Measurements from ENCODE around the gene GNG13. TPM values are rescaled to one million over a fixed set of nuclear protein-coding genes. Genes with fewer than 3 reads are reported as not detected.
"Not testable (repeated sequence)": the region's sequence is repeated elsewhere in the genome, so short reads cannot be mapped to it uniquely, and the experiment has no call there.

Gene GNG13
- total RNA-seq, 4 donors from 2014 or later = not detected

DNA sequence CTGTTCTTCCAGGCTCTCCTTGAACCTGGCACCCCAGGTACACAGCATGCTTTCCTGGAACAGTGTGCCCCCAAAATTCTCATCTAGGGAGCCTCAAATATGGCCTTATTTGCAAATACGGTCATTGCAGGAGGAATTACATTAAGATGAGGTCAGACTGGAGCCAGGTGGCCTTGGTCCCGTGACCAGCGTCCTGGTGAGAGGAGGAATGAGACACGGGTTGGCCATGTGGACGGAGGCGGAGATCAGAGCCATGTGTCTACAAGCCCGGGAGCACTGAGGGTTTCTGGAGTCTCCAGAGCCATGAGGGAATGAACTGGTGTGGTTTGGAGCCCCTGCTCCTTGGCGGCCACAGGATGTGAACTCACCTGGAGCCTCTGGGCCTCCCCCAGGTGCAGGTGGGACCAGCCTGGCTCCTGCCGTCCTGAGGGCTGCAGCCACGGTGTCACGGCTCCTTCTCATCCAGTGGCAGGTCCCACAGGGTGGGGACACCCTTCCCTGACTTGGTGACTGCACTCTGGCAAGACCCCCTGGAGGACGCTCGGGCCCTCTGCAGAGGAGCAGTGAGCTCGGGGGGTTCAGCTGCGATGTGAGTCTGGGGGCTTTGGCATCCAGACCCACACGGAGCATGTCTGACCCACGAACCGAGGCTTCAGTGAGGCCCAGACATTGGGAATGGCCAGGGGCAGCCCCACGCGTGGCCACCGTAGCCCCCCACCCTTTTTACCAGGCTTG lies 21.8 kb upstream of the GNG13 start:
- TF ChIP-seq POLR2A (IDR thresholded peaks at IDR 0.05) = no peak
- TF ChIP-seq, protein P1, sequence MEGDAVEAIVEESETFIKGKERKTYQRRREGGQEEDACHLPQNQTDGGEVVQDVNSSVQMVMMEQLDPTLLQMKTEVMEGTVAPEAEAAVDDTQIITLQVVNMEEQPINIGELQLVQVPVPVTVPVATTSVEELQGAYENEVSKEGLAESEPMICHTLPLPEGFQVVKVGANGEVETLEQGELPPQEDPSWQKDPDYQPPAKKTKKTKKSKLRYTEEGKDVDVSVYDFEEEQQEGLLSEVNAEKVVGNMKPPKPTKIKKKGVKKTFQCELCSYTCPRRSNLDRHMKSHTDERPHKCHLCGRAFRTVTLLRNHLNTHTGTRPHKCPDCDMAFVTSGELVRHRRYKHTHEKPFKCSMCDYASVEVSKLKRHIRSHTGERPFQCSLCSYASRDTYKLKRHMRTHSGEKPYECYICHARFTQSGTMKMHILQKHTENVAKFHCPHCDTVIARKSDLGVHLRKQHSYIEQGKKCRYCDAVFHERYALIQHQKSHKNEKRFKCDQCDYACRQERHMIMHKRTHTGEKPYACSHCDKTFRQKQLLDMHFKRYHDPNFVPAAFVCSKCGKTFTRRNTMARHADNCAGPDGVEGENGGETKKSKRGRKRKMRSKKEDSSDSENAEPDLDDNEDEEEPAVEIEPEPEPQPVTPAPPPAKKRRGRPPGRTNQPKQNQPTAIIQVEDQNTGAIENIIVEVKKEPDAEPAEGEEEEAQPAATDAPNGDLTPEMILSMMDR (IDR thresholded peaks at IDR 0.05) = no peak
- no peak for DNase-seq (ENCODE audit: low spot score in 2 of 2)
- WGBS, 2 donors = 81 to 88% methylated on average over 17 to 18 of the region's 21 CpGs
- intact Hi-C loops (cut with DNase I; ENCODE audit: low total_unique reads) = no loop called here
- no peak overlapping the region for H3K4me3 ChIP-seq (ENCODE audit: low read depth, poor library complexity, severe bottlenecking)

DNA sequence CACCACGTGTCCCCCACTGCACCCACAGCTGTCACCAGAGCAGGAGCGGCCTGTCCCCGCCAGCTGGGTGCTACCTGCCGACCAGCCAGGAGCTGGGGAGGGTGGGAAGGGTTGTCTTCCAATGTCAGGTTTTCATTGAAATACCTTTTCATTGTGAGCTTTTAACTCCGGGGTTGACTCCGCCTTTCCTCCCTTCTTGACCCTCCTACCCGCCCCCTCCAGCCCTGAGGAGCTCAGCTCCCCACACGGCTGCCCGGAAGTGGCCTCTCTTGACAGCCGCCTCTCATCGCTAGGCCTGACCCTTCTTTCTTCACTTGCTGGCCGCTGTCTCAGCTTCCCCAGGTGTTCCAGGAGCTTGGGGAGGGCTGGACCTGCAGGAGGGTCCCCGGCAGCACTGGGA lies 21.2 kb upstream of the GNG13 start:
- H3K4me3 ChIP-seq (ENCODE audit: low read depth, poor library complexity, severe bottlenecking) = no peak overlapping the region
- no peak for DNase-seq (ENCODE audit: low spot score in 2 of 2)
- intact Hi-C loops (cut with DNase I; ENCODE audit: low total_unique reads) = no loop called here
- no peak for TF ChIP-seq POLR2A (IDR thresholded peaks at IDR 0.05)
- TF ChIP-seq, protein P1 (IDR thresholded peaks at IDR 0.05) = no peak
- WGBS, 2 donors = 63 to 74% methylated on average over 13 of the region's 13 CpGs

DNA sequence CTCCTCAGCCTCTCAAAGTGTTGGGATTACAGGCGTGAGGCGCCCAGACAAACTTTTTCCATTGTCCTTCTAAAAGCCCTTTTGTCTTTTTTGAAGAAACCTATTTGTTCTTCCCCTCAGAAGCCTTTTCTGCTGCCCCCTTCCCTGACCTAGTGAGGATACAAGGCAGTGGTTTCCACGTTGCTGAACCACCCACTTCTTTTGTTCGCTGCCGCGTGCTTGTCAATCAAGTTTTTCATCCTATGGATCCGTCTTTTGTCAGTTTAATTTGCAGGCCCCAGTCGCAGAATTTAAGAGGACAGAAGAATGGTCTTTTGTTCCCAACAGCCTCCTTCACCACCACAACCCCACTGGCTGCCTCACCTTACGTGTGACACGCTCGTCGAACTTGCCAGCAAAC lies 20.2 kb upstream of the GNG13 start:
- WGBS, 2 donors = 70 to 79% methylated on average over 12 of the region's 12 CpGs
- no peak for DNase-seq (ENCODE audit: low spot score in 2 of 2)
- intact Hi-C loops (cut with DNase I; ENCODE audit: low total_unique reads) = no loop called here
- TF ChIP-seq POLR2A (IDR thresholded peaks at IDR 0.05) = no peak
- TF ChIP-seq, protein P1 (IDR thresholded peaks at IDR 0.05) = no peak
- no peak overlapping the region for H3K4me3 ChIP-seq (ENCODE audit: low read depth, poor library complexity, severe bottlenecking)

DNA sequence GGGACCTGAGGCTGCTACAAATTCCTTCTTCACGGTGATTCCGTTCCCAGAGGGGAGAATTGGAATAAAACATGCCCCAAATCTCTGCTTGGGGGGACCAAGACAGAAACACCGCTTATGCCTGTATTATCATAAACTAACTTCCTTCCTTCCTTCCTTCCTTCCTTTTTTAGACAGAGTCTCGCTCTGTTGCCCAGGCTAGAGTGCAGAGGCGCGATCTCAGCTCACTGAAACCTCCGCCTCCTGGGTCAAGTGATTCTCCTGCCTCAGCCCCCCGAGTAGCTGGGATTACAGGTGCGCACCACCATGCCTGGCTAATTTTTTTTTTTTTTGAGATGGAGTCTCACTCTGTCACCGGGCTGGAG lies 19.5 kb upstream of the GNG13 start:
- WGBS, 2 donors = 68% methylated on average over 10 of the region's 10 CpGs
- intact Hi-C loops (cut with DNase I; ENCODE audit: low total_unique reads); DNase-seq (ENCODE audit: low spot score in 2 of 2); H3K4me3 ChIP-seq (ENCODE audit: low read depth, poor library complexity, severe bottlenecking): not testable (repeated sequence)

DNA sequence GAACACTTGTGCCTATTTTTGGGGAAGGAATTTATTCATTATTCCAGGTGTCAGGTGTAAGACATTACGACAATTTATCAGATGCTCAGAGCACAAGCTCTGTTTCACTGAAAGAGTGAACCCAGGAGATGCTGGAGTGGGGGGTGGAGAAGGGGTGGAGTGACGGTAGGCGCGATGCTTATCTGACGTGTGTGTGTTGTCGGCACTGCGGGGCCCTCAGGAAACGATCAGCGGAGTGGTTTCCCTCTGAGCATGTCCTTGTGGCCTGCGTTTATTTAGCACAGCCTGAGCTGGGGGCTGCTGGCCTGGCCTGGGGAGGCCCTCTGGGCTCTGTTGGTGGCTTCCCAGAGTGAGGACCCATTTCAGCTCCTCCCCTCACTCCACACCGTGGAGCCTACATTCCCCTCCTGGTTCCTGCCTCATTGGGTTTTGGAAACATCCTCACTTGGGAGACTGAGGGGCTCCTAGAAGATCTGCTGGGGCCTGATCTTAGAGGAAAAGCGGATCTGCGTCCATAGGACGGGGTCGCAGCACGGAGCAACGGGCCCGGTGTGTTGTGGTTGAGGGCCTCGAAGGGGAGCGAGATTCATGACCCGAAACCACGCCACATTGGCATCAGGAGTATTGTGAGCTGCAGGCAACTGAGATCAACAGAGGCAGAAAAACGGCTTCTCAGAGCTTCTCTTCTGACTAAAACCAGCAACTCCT lies 19.0 kb upstream of the GNG13 start:
- no peak for TF ChIP-seq POLR2A (IDR thresholded peaks at IDR 0.05)
- TF ChIP-seq, protein P1 (IDR thresholded peaks at IDR 0.05) = no peak
- WGBS, 2 donors = 63 to 70% methylated on average over 23 of the region's 23 CpGs
- intact Hi-C loops (cut with DNase I; ENCODE audit: low total_unique reads) = no loop called here
- no peak for DNase-seq (ENCODE audit: low spot score in 2 of 2)
- H3K4me3 ChIP-seq (ENCODE audit: low read depth, poor library complexity, severe bottlenecking) = no peak overlapping the region

DNA sequence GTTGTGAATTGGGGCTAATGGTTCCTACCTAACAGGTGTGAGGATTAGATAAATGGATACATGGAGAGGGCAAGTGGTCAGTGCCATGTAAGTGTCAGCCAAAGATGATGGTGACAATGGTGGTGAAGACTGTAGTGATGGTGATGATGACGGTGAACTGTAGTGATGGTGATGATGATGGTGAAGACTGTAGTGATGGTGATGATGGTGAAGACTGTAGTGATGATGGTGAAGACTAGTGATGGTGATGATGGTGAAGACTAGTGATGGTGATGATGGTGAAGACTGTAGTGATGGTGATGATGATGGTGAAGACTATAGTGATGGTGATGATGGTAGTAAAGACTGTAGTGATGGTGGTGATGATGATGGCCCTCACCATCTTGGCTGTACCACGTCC lies 18.1 kb upstream of the GNG13 start:
- TF ChIP-seq, protein P1 (IDR thresholded peaks at IDR 0.05) = no peak
- no peak for TF ChIP-seq POLR2A (IDR thresholded peaks at IDR 0.05)
- intact Hi-C loops (cut with DNase I; ENCODE audit: low total_unique reads) = no loop called here
- no peak for DNase-seq (ENCODE audit: low spot score in 2 of 2)
- no peak overlapping the region for H3K4me3 ChIP-seq (ENCODE audit: low read depth, poor library complexity, severe bottlenecking)
- WGBS, 2 donors = 68 to 78% methylated on average over 2 of the region's 2 CpGs

Measured in lower leg skin (tissue), 4 donors.